Esophagus muscularis mucosa (tissue), 3 donors: Measurements from ENCODE around the gene POLD1.

Experiments
- POLR2A ChIP-seq: fragments of 450-650 bp; IDR thresholded peaks from one replicate; pipeline ENCODE4 v1.6.1; 2017; ENCODE audit warnings: antibody characterized with exemption, moderate library complexity, mild to moderate bottlenecking, low read depth
- POLR2AphosphoS5 ChIP-seq, 2 donors: sonication (generic); formaldehyde crosslinking; IDR thresholded peaks; one replicate each; pipeline ENCODE4 v1.6.1; 2017; ENCODE audit warnings: antibody characterized with exemption in 2 of 2
- TF ChIP-seq, protein P1 (sequence below), 3 experiments: fragments of 200-600 bp in 2 of 3; fragments of 450-650 bp in 1 of 3; sonication (generic) in 2 of 3; IDR thresholded peaks; one replicate each; pipeline ENCODE4 v1.5.1; 2017 to 2019; ENCODE audit warnings: antibody characterized with exemption in 3 of 3, mild to moderate bottlenecking in 2 of 3, moderate library complexity in 1 of 3

DNA sequence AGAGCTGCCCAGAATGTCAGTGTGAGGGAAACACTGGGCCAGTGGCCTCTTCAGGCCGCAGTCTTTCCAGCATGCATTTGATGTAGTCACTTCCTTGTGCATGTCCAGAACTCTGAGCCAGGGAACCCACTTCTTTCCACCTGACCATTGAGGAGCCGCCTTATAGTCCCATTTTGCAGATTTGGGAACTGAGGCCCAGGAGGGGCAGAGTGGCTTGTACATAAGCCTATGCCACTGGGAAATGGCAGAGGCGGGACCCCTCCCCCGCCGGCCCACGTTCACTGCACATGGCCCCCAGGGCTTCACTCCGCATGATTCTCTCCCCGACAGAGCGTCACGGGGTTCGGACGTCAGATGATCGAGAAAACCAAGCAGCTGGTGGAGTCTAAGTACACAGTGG, 28.9 kb downstream of the POLD1 start:
- TF ChIP-seq, protein P1, sequence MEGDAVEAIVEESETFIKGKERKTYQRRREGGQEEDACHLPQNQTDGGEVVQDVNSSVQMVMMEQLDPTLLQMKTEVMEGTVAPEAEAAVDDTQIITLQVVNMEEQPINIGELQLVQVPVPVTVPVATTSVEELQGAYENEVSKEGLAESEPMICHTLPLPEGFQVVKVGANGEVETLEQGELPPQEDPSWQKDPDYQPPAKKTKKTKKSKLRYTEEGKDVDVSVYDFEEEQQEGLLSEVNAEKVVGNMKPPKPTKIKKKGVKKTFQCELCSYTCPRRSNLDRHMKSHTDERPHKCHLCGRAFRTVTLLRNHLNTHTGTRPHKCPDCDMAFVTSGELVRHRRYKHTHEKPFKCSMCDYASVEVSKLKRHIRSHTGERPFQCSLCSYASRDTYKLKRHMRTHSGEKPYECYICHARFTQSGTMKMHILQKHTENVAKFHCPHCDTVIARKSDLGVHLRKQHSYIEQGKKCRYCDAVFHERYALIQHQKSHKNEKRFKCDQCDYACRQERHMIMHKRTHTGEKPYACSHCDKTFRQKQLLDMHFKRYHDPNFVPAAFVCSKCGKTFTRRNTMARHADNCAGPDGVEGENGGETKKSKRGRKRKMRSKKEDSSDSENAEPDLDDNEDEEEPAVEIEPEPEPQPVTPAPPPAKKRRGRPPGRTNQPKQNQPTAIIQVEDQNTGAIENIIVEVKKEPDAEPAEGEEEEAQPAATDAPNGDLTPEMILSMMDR (IDR thresholded peaks at IDR 0.05), result no peak
- no peak for TF ChIP-seq POLR2A
- no peak for TF ChIP-seq POLR2AphosphoS5 (IDR thresholded peaks at IDR 0.05)
